Lower lobe of right lung (tissue), 2 donors: Measurements from ENCODE around the gene CLDN34. TPM values are rescaled to one million over a fixed set of nuclear protein-coding genes. Genes with fewer than 3 reads are reported as not detected.

ENCODE experiments used
- ATAC-seq, 2 donors: fragments of 200-7000 bp; cut with Tn5 transposase; one replicate each; pipeline ENCODE4 v1.9.1; 2020 to 2022; ENCODE audit warnings: mild to moderate bottlenecking in 2 of 2, moderate library complexity in 2 of 2
- DNase-seq: peaks from one replicate; pipeline ENCODE4 v3.0.0-alpha.2; 2020
- H3K27ac ChIP-seq: fragments of 200-600 bp; one replicate; pipeline ENCODE4 v1.8.0; 2022
- H3K27me3 ChIP-seq: fragments of 200-600 bp; one replicate; pipeline ENCODE4 v1.8.0; 2022; ENCODE audit warnings: low read depth
- H3K36me3 ChIP-seq: fragments of 200-600 bp; one replicate; pipeline ENCODE4 v1.8.0; 2022; ENCODE audit warnings: mild to moderate bottlenecking
- H3K4me1 ChIP-seq: fragments of 200-600 bp; one replicate; pipeline ENCODE4 v1.8.0; 2022
- H3K4me3 ChIP-seq: fragments of 200-600 bp; one replicate; pipeline ENCODE4 v1.8.0; 2022; ENCODE audit warnings: mild to moderate bottlenecking
- H3K9me3 ChIP-seq: fragments of 200-600 bp; one replicate; pipeline ENCODE4 v1.8.0; 2022
- intact Hi-C: fragments of 100-400 bp; cut with DNase I; formaldehyde crosslinking; loops from one replicate; pipeline ENCODE4 v1.11.0; 2022
- total RNA-seq: library from RNA; stranded (reverse); fragmentation: NEBNext Ultra II Directional; extraction: Animal tissue kit (Norgen Biotek cat#: 25700); gene quantifications from one replicate; pipeline ENCODE4 v1.2.1, GENCODE V29; 2021
- TF ChIP-seq, protein P1 (sequence below): fragments of 200-600 bp; IDR thresholded peaks from one replicate; pipeline ENCODE4 v1.8.0; 2022; ENCODE audit warnings: antibody characterized with exemption, mild to moderate bottlenecking
- donor health status: DM: no; HTN: yes; CAD: no; lungs with severe emphysema.

CLDN34 gene
- total RNA-seq, 1 donor from 2014 or later, result 0.50 TPM

- ATAC-seq (no peak), DNase-seq (no peak)
- Histone ChIP-seq H3K9me3 (no peaks in the 10 kb centered on the region), H3K27ac (no peak overlapping the region), H3K27me3 (no peaks in the 10 kb centered on the region), H3K4me3 (no peak overlapping the region), H3K4me1 (no peaks in the 10 kb centered on the region), H3K36me3 (no peaks in the 10 kb centered on the region)
- intact Hi-C loops, result no loop called here
- TF ChIP-seq, protein P1, sequence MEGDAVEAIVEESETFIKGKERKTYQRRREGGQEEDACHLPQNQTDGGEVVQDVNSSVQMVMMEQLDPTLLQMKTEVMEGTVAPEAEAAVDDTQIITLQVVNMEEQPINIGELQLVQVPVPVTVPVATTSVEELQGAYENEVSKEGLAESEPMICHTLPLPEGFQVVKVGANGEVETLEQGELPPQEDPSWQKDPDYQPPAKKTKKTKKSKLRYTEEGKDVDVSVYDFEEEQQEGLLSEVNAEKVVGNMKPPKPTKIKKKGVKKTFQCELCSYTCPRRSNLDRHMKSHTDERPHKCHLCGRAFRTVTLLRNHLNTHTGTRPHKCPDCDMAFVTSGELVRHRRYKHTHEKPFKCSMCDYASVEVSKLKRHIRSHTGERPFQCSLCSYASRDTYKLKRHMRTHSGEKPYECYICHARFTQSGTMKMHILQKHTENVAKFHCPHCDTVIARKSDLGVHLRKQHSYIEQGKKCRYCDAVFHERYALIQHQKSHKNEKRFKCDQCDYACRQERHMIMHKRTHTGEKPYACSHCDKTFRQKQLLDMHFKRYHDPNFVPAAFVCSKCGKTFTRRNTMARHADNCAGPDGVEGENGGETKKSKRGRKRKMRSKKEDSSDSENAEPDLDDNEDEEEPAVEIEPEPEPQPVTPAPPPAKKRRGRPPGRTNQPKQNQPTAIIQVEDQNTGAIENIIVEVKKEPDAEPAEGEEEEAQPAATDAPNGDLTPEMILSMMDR, result no peak
These were observed 24.9 kb downstream of the CLDN34 start for GRCh38 chrX:9992061-9992460.

DNA sequence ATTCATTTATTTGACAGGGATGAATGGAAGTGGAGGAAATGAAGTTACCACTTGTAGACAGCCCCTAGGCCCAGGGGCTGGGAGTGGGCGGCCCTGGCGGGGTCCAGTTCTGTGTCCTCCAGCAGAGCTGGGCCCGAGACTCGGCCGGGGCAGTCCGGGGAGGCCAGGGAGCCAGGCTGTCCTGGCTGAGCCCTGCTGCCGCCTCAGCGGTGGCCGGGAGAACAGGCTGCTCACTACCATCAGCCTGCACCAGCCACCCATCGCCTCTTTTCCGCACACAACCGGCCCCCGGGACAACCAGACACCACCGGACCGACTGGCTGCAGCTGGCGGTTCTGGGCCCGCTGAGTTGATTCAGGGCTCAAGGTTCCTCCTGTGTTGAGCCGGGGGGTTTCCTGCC, 25.6 kb downstream of the CLDN34 start:
- intact Hi-C loops, result no loop called here

DNA sequence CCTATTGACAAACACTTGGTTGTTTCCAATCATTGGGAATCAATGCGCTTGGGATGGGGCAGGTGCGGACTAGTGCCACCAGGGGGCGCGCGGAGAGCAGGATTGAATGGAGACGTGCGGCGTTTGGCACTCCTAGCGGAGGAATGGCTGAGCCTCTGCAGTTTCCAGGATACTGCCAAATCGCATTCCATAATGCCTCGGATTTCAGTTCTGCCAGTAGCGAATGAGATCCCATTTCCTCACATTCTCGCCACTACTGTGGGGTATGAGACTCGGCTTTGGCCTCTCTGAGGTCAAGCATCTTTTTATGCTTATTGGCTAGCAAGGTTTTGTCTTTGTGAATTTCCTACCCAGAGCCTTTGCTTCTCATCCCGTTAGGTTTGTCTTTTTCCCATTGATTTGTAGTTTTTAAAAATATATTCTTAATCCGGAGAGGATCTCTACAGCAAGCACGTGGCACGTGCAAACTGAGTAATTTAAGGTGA, 28.7 kb downstream of the CLDN34 start:
- Histone ChIP-seq H3K27ac (no peak overlapping the region), H3K4me1 (no peaks in the 10 kb centered on the region), H3K36me3 (no peaks in the 10 kb centered on the region), H3K4me3 (no peak overlapping the region), H3K27me3 (no peaks in the 10 kb centered on the region), H3K9me3 (no peaks in the 10 kb centered on the region)
- TF ChIP-seq, protein P1, result peak; percentile 90
- intact Hi-C loops, result no loop called here
- ATAC-seq, result peak; percentile 95 to 97
- DNase-seq, result peak; percentile 86

More for the DNA sequence above, 25.6 kb downstream of the CLDN34 start:
- Histone ChIP-seq H3K4me1 (no peaks in the 10 kb centered on the region), H3K36me3 (no peaks in the 10 kb centered on the region), H3K9me3 (no peaks in the 10 kb centered on the region), H3K4me3 (no peak overlapping the region), H3K27me3 (no peaks in the 10 kb centered on the region), H3K27ac (no peak overlapping the region)
- TF ChIP-seq, protein P1, result no peak
- DNase-seq, result no peak
- no peak for ATAC-seq

DNA sequence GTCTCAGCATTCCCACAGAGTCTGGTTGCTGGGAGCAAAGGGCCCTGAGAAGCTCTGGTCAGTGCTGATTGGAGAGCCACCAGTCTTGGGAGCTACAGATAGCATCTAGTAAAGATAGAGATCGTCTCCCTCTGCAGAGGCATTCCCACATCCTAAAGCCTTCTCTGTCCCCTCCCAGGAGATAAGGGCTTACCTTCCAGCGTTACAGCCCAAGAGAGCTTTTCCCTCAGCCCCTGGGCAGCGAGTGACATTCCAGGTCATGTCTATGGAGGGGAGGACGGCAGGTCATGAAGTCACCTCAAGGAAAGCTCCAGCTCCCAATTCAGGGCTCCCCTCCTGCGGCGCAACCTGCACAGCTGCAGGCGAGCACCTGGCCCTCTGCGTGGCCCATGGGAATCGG, 29.9 kb downstream of the CLDN34 start:
- Histone ChIP-seq H3K9me3 (no peaks in the 10 kb centered on the region), H3K4me3 (no peak overlapping the region), H3K27ac (no peak overlapping the region), H3K4me1 (no peaks in the 10 kb centered on the region), H3K36me3 (no peaks in the 10 kb centered on the region), H3K27me3 (no peaks in the 10 kb centered on the region)
- intact Hi-C loops, result no loop called here
- DNase-seq (no peak), ATAC-seq (no peak)
- TF ChIP-seq, protein P1, result no peak

- Histone ChIP-seq H3K9me3 (no peaks in the 10 kb centered on the region), H3K4me3 (no peak overlapping the region), H3K4me1 (no peaks in the 10 kb centered on the region), H3K36me3 (no peaks in the 10 kb centered on the region), H3K27ac (no peak overlapping the region), H3K27me3 (no peaks in the 10 kb centered on the region)
- intact Hi-C loops, result no loop called here
- TF ChIP-seq, protein P1, result no peak
- ATAC-seq (peak; percentile 75 to 83), DNase-seq (no peak)
These were observed 30.4 kb downstream of the CLDN34 start for GRCh38 chrX:9997524-9997923.

GRCh38 chrX:10001496-10001895, 34.3 kb downstream of the CLDN34 start:
- H3K9me3 ChIP-seq, result no peaks in the 10 kb centered on the region
- intact Hi-C loops, result no loop called here
- no peak for DNase-seq
- no peak overlapping the region for H3K4me3 ChIP-seq
- no peaks in the 10 kb centered on the region for H3K36me3 ChIP-seq
- ATAC-seq, result no peak
- TF ChIP-seq, protein P1, result no peak
- no peak overlapping the region for H3K27ac ChIP-seq
- no peaks in the 10 kb centered on the region for H3K27me3 ChIP-seq
- H3K4me1 ChIP-seq, result no peaks in the 10 kb centered on the region
